HTR-8/SVneo (cell line): ENCODE data around the gene AMPH.
"Not testable (repeated sequence)": the region's sequence is repeated elsewhere in the genome, so short reads cannot be mapped to it uniquely, and the experiment has no call there.

Experiments used
- DNase-seq: peaks from one replicate; pipeline ENCODE4 v3.0.0; 2011; ENCODE audit warnings: low spot score, mixed read lengths; ENCODE audit not compliant: insufficient read length
- FAIRE-seq: peaks from 2 replicates; lab custom pipeline; 2011; peaks lifted over from hg19 to GRCh38; lab: Jason Lieb, UNC

AMPH gene

GRCh38 chr7:38362611-38363237 lies 268.4 kb downstream of the AMPH start:
- FAIRE-seq, DNase-seq: not testable (repeated sequence)

- FAIRE-seq (no peak), DNase-seq (no peak)
Observed at GRCh38 chr7:38360776-38361175, 270.4 kb downstream of the AMPH start.

DNA sequence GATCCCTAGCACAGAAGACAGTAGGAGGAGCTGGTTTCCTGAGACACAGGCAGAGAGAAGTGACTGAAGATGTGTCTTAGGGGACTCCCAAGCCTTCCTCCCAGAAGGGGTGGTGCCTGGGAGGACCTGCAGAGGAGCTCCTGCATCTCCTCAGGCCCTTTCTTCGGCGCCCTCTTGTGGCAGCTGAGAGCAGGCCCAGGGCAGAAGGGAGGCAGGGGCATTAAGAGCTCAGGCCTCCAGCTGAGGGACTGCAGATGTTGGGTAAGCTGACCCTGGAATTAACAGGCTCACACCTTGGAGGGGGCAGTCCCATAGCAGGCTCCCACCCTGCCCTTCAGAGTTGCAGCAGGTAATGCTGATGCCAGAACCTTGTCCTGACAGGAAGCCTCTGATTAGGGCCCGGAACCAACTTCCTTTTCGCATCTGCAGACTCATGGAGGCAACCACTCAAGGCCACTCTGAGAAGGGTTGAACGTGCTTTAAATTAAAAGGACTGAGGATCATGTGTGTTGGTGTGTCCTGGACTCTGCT lies 272.0 kb downstream of the AMPH start:
- FAIRE-seq: not testable (repeated sequence)

DNA sequence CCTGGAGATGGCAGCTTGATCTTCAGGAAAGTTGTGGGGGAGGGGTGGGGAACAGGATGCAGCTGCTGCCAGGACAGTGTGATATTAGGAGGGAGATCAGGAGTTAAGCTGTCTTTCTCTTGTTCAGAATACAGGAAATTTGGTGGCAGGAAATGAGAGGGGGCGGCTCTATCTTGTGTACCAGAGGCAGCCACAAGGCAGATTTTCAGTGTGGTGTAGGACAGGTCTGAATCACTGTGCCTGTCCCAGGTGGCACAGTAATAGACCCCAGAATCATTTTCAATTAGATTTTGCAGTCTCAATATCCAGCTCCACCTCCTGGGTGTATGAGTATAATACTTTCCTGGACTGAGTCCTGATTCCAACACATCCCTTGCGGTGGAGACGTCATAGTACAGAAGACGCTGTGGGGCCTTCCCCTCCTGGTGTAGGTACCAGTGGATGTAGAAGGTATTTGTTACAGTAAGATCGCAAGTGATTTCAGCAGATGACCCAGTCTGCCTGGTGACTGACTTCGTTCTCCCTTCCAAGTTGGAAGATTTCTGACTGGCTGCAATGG lies 272.8 kb downstream of the AMPH start:
- not testable (repeated sequence) for DNase-seq, FAIRE-seq

More for the DNA sequence above, 272.0 kb downstream of the AMPH start:
- not testable (repeated sequence) for DNase-seq

GRCh38 chr7:38354271-38354851 lies 276.8 kb downstream of the AMPH start:
- DNase-seq: peak; percentile 22
- FAIRE-seq: not testable (repeated sequence)

DNA sequence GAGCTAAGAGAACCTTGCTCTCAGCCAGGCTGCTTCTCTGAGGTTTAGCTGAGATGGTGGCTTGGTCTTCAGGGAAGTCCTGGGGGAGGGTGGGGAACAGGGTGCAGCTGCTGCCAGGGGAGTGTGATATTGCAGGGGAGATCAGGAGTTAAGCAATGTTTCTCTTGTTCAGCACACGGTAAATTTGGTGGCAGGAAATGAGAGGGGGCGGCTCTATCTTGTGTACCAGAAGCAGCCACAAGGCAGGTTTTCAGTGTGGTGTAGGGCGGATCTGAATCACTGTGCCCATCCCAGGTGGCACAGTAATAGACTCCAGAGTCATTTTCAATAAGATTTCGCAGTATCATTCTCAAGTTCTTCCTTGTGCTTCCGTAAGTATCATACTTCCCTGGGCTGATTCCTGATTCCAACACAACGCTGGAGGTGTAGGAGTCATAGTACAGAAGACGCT lies 277.7 kb downstream of the AMPH start:
- not testable (repeated sequence) for DNase-seq, FAIRE-seq

DNA sequence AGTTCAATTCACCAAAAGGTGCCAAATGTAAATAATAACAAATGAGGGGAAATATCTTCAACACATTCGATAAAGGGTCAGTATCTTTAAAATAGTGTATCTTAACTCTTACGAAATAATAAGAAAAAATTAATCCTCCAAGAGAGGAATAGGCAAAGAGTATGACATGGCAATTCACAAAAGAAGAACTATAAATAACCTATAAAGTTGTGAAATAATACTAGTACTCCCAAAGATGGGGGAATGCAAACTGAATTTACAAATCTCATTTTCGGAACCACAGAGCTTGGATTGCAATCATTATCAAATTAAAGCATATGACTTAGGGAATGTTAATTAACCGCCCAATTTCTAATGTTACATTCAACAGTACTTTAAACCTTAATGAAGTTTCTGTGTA lies 279.6 kb downstream of the AMPH start:
- DNase-seq (no peak), FAIRE-seq (no peak)

DNA sequence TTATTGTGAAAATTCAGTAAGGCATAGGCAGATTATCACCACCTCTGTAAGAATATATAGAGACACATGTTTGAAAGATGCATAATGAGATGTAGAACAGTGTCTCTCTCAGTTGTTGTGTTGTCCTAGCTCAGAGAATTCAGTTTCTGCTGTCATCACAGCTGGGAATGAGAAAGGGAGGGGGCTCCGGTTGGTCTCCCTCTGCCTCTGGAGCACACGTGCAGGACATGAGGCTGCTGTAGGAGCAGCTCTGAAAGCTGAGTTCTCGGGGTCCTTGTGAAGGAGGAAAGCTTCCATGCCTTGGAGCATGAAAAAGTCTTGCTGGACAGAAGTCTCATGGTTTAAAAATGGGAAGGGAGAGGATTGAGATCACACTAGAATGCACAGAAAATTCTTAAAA lies 280.4 kb downstream of the AMPH start:
- DNase-seq, FAIRE-seq: not testable (repeated sequence)

GRCh38 chr7:38349869-38350583 lies 281.1 kb downstream of the AMPH start:
- not testable (repeated sequence) for FAIRE-seq, DNase-seq

DNA sequence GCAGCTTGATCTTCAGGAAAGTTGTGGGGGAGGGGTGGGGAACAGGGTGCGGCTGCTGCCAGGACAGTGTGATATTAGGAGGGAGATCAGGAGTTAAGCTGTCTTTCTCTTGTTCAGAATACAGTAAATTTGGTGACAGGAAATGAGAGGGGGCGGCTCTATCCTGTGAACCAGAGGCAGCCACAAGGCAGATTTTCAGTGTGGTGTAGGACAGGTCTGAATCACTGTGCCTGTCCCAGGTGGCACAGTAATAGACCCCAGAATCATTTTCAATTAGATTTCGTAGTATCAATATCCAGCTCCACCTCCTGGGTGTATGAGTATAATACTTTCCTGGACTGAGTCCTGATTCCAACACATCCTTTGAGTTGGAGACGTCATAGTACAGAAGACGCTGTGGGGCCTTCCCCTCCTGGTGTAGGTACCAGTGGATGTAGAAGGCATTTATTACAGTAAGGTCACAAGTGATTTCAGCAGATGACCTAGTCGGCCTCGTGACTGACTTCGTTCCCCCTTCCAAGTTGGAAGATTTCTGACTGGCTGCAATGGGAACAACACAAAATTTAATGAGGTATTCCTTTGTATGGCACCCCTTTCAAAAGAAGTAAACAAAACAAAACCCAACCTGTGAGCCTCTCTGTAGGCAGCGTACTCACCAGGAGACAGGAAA lies 281.9 kb downstream of the AMPH start:
- DNase-seq, FAIRE-seq: not testable (repeated sequence)

DNA sequence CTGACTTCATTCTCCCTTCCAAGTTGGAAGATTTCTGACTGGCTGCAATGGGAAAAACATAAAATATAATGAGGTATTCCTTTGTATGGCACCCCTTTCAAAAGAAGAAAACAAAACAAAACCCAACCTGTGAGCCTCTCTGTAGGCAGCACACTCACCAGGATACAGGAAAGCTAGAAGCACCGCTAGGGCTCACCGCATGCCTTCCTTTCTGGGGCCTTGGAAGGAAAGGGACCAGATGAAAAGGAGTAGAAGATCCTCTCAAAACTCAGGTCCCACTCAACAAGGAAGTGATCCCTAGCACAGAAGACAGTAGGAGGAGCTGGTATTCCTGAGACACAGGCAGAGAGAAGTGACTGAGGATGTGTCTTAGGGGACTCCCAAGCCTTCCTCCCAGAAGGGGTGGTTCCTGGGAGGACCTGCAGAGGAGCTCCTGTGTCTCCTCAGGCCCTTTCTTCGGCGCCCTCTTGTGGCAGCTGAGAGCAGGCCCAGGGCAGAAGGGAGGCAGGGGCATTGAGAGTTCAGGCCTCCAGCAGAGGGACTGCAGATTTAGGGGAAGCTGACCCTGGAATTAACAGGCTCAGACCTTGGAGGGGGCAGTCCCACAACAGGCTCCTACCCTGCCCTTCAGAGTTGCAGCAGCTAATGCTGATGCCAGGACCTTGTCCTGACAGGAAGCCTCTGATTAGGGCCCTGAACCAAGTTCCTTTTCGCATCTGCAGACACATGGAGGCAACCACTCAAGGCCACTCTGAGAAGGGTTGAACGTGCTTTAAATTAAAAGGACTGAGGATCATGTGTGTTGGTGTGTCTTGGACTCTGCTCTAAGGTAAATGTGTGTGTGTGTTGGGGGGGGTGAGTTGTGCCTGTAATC lies 285.6 kb downstream of the AMPH start:
- not testable (repeated sequence) for FAIRE-seq, DNase-seq

DNA sequence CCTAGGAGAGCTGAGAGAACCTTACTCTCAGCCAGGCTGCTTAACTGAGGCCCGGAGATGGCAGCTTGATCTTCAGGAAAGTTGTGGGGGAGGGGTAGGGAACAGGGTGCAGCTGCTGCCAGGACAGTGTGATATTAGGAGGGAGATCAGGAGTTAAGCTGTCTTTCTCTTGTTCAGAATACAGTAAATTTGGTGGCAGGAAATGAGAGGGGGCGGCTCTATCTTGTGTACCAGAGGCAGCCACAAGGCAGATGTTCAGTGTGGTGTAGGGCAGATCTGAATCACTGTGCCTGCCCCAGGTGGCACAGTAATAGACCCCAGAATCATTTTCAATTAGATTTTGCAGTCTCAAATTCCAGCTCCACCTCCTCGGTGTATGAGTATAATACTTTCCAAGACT lies 286.4 kb downstream of the AMPH start:
- not testable (repeated sequence) for DNase-seq, FAIRE-seq

DNA sequence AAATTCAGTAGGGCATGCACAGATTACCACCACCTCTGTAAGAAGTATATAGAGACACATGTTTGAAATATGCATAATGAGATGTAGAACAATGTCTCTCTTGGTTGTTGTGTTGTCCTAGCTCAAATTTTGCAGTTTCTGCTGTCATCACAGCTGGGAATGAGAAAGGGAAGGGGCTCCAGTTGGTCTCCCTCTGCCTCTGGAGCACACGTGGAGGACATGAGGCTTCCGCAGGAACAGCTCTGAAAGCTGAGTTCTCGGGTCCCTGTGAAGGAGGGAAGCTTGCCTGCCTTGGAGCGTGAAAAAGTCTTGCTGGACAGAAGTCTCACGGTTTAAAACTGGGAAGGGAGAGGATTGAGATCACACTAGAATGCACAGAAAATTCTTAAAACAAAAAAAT lies 289.0 kb downstream of the AMPH start:
- DNase-seq, FAIRE-seq: not testable (repeated sequence)

- DNase-seq, FAIRE-seq: not testable (repeated sequence)
Observed at GRCh38 chr7:38341172-38341705, 289.9 kb downstream of the AMPH start.

DNA sequence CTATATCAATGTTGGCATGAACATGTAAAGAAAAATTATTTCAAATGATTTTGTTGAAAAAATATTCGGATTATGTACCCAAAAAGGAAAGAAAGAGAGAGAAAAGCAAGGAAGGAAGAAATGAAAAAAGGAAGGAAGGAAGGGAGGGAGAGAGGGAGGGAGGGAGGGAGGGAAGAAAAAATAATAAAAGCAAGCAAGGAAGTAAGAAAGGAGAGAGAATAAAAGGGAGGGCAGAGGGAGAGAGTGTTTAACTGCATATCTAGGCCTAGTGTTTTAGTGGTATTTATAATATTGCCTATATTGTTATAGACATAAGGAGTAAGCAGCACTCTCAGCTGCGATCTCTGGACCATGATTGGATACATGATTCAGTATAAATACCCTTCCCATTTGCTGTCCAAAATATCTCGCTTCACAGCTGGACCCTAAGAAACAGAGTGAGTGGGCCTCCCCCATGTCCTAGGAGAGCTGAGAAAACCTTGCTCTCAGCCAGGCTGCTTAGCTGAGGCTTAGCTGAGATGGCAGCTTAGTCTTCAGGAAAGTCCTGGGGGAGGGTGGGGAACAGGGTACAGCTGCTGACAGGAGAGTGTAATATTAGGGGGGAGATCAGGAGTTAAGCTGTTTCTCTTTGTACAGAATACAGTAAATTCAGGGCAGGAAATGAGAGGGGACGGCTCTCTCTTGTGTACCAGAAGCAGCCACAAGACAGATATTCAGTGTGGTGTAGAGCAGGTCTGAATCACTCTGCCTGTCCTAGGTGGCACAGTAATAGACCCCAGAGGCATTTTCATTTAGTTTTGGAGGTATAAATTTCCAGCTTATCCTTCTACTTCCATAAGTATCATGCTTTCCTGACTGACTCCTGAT lies 291.0 kb downstream of the AMPH start:
- DNase-seq: no peak
- FAIRE-seq: no peak

GRCh38 chr7:38336148-38336515 lies 295.0 kb downstream of the AMPH start:
- not testable (repeated sequence) for DNase-seq, FAIRE-seq

GRCh38 chr7:38335492-38336147 lies 295.6 kb downstream of the AMPH start:
- peak; percentile 59 for DNase-seq
- FAIRE-seq: peak; percentile 62
